Mucosa of descending colon (tissue), 3 donors: ENCODE measurements around the gene SOBP. TPM values are rescaled to one million over a fixed set of nuclear protein-coding genes. Genes with fewer than 3 reads are reported as not detected.

Experiments used
- ATAC-seq: fragments of 200-7000 bp; cut with Tn5 transposase; one replicate; pipeline ENCODE4 v1.9.1; 2020; ENCODE audit warnings: mild to moderate bottlenecking, moderate library complexity
- DNase-seq, 3 donors: peaks; one replicate each; pipeline ENCODE4 v3.0.0-alpha.2; 2020
- H3K36me3 ChIP-seq: fragments of 200-600 bp; one replicate; pipeline ENCODE4 v1.8.0; 2021; ENCODE audit warnings: low read depth, mild to moderate bottlenecking
- H3K4me1 ChIP-seq: fragments of 200-600 bp; one replicate; pipeline ENCODE4 v1.8.0; 2021; ENCODE audit warnings: low read depth, mild to moderate bottlenecking
- H3K4me3 ChIP-seq: fragments of 200-600 bp; one replicate; pipeline ENCODE4 v1.8.0; 2021; ENCODE audit warnings: mild to moderate bottlenecking
- H3K9me3 ChIP-seq: fragments of 200-600 bp; one replicate; pipeline ENCODE4 v1.8.0; 2021; ENCODE audit warnings: mild to moderate bottlenecking
- intact Hi-C, 2 donors: fragments of 100-400 bp; cut with DNase I in 1 of 2; cut with micrococcal nuclease in 1 of 2; formaldehyde crosslinking; loops; one replicate each; pipeline versions ENCODE4 v1.11.0 to v1.11.1; 2022; cut with DNase I, micrococcal nuclease
- total RNA-seq, 3 donors: library from RNA; stranded (reverse); fragmentation: NEBNext Ultra II Directional in 2 of 3; extraction: Animal tissue kit (Norgen Biotek cat#: 25700) in 2 of 3; gene quantifications; one replicate each; pipeline versions ENCODE4 v1.2.1 to v1.2.4, GENCODE V29; 2021 to 2023
- TF ChIP-seq, protein P1 (sequence below): fragments of 200-600 bp; IDR thresholded peaks from one replicate; pipeline ENCODE4 v1.8.0; 2022; ENCODE audit warnings: antibody characterized with exemption, mild to moderate bottlenecking
- donor health status: DM: no; HTN: no; CAD: no; lungs with moderate emphysema.
- donor health status: DM: no; HTN: no; CAD: no.
- donor health status: DM: no; HTN: yes; CAD: no.

SOBP gene
- total RNA-seq, 3 donors from 2014 or later, result 1.2 to 31.5 (median 2.5) TPM

DNA sequence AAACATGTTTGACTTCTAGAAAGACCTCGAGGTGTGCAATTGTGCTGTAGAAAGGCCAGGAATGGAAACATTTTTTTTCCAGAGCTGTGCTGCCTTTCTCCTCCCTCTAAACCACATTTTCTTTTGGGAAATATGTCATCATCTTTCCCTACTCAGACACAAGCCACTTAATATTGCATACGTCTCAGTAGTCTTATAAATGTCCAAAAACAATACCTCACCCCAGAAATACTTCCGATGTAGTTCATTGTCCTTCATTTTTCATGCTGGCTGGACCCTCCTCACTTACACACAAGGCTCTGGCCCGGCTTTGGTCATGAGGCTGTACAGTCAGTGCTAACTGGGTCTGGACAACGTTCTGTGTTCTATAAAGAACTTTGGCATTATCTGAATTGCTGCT lies 207.8 kb downstream of the SOBP start:
- intact Hi-C loops, result no loop called here
- TF ChIP-seq, protein P1, sequence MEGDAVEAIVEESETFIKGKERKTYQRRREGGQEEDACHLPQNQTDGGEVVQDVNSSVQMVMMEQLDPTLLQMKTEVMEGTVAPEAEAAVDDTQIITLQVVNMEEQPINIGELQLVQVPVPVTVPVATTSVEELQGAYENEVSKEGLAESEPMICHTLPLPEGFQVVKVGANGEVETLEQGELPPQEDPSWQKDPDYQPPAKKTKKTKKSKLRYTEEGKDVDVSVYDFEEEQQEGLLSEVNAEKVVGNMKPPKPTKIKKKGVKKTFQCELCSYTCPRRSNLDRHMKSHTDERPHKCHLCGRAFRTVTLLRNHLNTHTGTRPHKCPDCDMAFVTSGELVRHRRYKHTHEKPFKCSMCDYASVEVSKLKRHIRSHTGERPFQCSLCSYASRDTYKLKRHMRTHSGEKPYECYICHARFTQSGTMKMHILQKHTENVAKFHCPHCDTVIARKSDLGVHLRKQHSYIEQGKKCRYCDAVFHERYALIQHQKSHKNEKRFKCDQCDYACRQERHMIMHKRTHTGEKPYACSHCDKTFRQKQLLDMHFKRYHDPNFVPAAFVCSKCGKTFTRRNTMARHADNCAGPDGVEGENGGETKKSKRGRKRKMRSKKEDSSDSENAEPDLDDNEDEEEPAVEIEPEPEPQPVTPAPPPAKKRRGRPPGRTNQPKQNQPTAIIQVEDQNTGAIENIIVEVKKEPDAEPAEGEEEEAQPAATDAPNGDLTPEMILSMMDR, result no peak
- ATAC-seq, result no peak
- H3K4me1 ChIP-seq, result no peaks in the 10 kb centered on the region
- no peak for DNase-seq
- no peaks in the 10 kb centered on the region for H3K36me3 ChIP-seq
- no peaks in the 10 kb centered on the region for H3K9me3 ChIP-seq
- H3K4me3 ChIP-seq, result no peak overlapping the region

DNA sequence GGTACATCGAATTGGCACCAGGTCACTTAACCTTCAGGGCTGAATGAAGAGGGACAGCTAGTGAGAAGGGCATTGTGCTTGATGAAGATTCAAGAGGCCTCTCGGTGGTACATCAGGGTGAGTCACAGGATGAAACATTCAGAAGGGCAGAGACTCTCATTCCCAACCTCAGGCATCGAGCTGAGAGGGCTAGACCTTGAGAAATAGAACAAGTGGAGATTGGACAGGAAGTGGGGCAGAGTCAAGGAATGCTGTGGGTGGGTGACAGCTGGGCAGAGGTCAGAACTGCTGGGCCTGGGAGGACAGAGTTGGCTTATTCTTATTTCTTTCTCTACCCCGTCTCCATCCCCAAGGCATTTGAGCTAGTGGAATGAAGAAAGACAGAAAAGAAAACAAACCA lies 208.2 kb downstream of the SOBP start:
- Histone ChIP-seq H3K4me1 (no peaks in the 10 kb centered on the region), H3K4me3 (no peak overlapping the region), H3K36me3 (no peaks in the 10 kb centered on the region), H3K9me3 (no peaks in the 10 kb centered on the region)
- no peak for DNase-seq
- TF ChIP-seq, protein P1, result no peak
- intact Hi-C loops, result no loop called here
- ATAC-seq, result no peak

DNA sequence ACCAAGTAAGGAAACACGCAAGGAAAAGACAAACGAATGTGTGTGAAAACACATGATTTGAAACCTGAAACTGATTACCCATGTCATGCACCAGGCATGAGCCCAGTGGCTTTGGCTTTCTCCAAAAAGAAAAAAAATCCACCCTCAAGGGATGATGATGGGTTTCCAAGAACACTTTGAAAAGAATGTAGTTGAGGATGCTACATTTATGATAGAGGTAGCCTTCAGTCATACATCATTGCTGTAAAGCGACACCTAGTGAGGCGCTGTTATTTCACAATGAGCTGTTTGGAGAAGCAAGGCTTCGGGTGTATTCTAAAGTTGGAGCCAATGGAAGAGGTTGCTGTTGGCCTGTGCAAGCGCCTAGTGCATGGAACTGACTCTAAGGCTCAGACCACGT lies 209.3 kb downstream of the SOBP start:
- Histone ChIP-seq H3K36me3 (no peaks in the 10 kb centered on the region), H3K4me3 (no peak overlapping the region), H3K4me1 (no peaks in the 10 kb centered on the region), H3K9me3 (no peaks in the 10 kb centered on the region)
- no peak for ATAC-seq
- no peak for DNase-seq
- TF ChIP-seq, protein P1, result no peak
- intact Hi-C loops, result no loop called here

GRCh38 chr6:107699697-107700325 lies 209.9 kb downstream of the SOBP start:
- TF ChIP-seq, protein P1, result no peak
- Histone ChIP-seq H3K4me1 (no peaks in the 10 kb centered on the region), H3K36me3 (no peaks in the 10 kb centered on the region), H3K9me3 (no peaks in the 10 kb centered on the region), H3K4me3 (no peak overlapping the region)
- ATAC-seq, result no peak
- intact Hi-C loops, result no loop called here
- no peak for DNase-seq

- intact Hi-C loops, result no loop called here
- no peaks in the 10 kb centered on the region for H3K4me1 ChIP-seq
- no peaks in the 10 kb centered on the region for H3K9me3 ChIP-seq
These were observed 213.7 kb downstream of the SOBP start for GRCh38 chr6:107703606-107704005.

More at GRCh38 chr6:107703606-107704005, 213.7 kb downstream of the SOBP start:
- TF ChIP-seq, protein P1, result no peak
- ATAC-seq, result no peak
- DNase-seq, result no peak
- H3K36me3 ChIP-seq, result no peaks in the 10 kb centered on the region
- no peak overlapping the region for H3K4me3 ChIP-seq
